Measurements from ENCODE around the gene AQP4.

AQP4 gene

GRCh38 chr18:26832302-26832701, 33.2 kb downstream of the AQP4 start:
- DNase-seq = no peak

GRCh38 chr18:26827581-26827980, 37.9 kb downstream of the AQP4 start:
- DNase-seq = no peak

GRCh38 chr18:26826656-26827235, 38.8 kb downstream of the AQP4 start:
- DNase-seq = no peak

- no peak for DNase-seq
Observed at GRCh38 chr18:26821181-26821580, 44.3 kb downstream of the AQP4 start.

GRCh38 chr18:26819046-26819445, 46.5 kb downstream of the AQP4 start:
- DNase-seq = no peak

- DNase-seq = no peak
Observed at GRCh38 chr18:26818461-26818860, 47.0 kb downstream of the AQP4 start.

- DNase-seq = no peak
Observed at GRCh38 chr18:26813043-26813442, 52.5 kb downstream of the AQP4 start.

GRCh38 chr18:26812462-26812861, 53.0 kb downstream of the AQP4 start:
- no peak for DNase-seq

- no peak for DNase-seq
Observed at GRCh38 chr18:26809346-26809745, 56.2 kb downstream of the AQP4 start.

- no peak for DNase-seq
Observed at GRCh38 chr18:26806224-26806623, 59.3 kb downstream of the AQP4 start.

GRCh38 chr18:26804519-26804918, 61.0 kb downstream of the AQP4 start:
- no peak for DNase-seq

GRCh38 chr18:26803643-26804042, 61.9 kb downstream of the AQP4 start:
- DNase-seq = no peak

- no peak for DNase-seq
Observed at GRCh38 chr18:26802330-26803200, 62.9 kb downstream of the AQP4 start.
